MCF 10A (cell line): ENCODE data around the gene SPATS2. TPM values are rescaled to one million over a fixed set of nuclear protein-coding genes. Genes with fewer than 3 reads are reported as not detected.

Experiments used
- BruUV-seq: library from RNA; stranded (reverse); fragments of 400-500 nt; replicated peaks from 2 replicates; lab custom pipeline; 2021; lab: Mats Ljungman, UMichigan
- CTCF ChIA-PET: fragments of 300-600 bp; sonication (Branson Sonifier 250); formaldehyde crosslinking; extraction: SDS; loops from one replicate; lab custom pipeline; 2021; ENCODE audit warnings: antibody characterized with exemption, inconsistent platforms; lab: Yijun Ruan, JAX
- POLR2A ChIA-PET: fragments of 300-600, 350-650 bp; sonication (Branson Sonifier 250); formaldehyde crosslinking; extraction: SDS; loops from one replicate; lab custom pipeline; 2020; ENCODE audit warnings: antibody characterized with exemption, inconsistent platforms; lab: Yijun Ruan, JAX
- DNase-seq: peaks from one replicate; pipeline ENCODE4 v3.0.0-alpha.2; 2018; ENCODE audit not compliant: unreplicated experiment
- H3K27ac Mint-ChIP-seq: one replicate; pipeline ENCODE4 v1.8.0; 2022; ENCODE audit warnings: mild to moderate bottlenecking, low read depth, mixed read lengths; ENCODE audit not compliant: unreplicated experiment
- H3K27me3 Mint-ChIP-seq: one replicate; pipeline ENCODE4 v1.8.0; 2022; ENCODE audit warnings: mixed read lengths; ENCODE audit not compliant: insufficient read depth, unreplicated experiment
- H3K36me3 Mint-ChIP-seq: one replicate; pipeline ENCODE4 v1.8.0; 2022; ENCODE audit warnings: mild to moderate bottlenecking, moderate library complexity, mixed read lengths; ENCODE audit not compliant: insufficient read depth, unreplicated experiment
- H3K4me1 Mint-ChIP-seq: one replicate; pipeline ENCODE4 v1.8.0; 2022; ENCODE audit warnings: mixed read lengths; ENCODE audit not compliant: insufficient read depth, unreplicated experiment
- H3K4me3 Mint-ChIP-seq: one replicate; pipeline ENCODE4 v1.8.0; 2022; ENCODE audit warnings: mild to moderate bottlenecking, moderate library complexity, mixed read lengths; ENCODE audit not compliant: unreplicated experiment
- H3K9me3 Mint-ChIP-seq: one replicate; pipeline ENCODE4 v1.8.0; 2022; ENCODE audit warnings: mixed read lengths; ENCODE audit not compliant: unreplicated experiment
- CTCF ChIP-seq: fragments of 200-600 bp; IDR thresholded peaks from one replicate; pipeline ENCODE4 v1.8.0; 2022; ENCODE audit warnings: antibody characterized with exemption, mild to moderate bottlenecking; ENCODE audit not compliant: unreplicated experiment
- intact Hi-C: fragments of 100-400 bp; cut with micrococcal nuclease; formaldehyde crosslinking; loops from 2 replicates; pipeline ENCODE4 v1.14.1; 2022
- total RNA-seq: library from RNA; stranded (reverse); gene quantifications from 2 replicates; pipeline ENCODE4 v1.2.3, GENCODE V29; 2022

SPATS2 gene
- total RNA-seq, 1 experiment from 2014 or later = 26.0 TPM

DNA sequence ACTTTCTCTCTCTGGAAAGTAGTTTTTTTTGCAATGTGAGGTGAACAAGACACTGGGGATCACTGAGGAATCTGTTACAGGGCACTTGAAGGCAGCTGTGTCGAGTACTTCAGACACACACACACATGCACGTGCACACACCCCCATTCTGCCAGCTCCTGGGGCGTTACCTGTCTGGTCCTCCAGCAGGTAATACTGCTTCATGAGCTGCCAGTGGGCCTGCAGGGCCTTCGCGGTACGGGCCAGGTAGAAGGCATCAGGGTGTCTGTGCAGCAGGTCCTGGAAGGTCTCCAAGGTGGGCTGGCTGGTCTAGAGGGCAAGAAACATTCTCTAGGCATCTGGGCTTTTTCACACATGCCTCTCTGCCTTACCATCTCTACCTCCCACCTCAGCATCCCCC is 195.6 kb downstream of the SPATS2 start:
- Mint-ChIP-seq H3K27me3 (no peaks in the 10 kb centered on the region), H3K36me3 (peaks cover 58% of the 10 kb centered on the region), H3K27ac (no peak overlapping the region), H3K9me3 (no peaks in the 10 kb centered on the region), H3K4me1 (no peaks in the 10 kb centered on the region), H3K4me3 (no peak overlapping the region)
- ChIA-PET POLR2A (no interaction called here), CTCF (interaction anchor here (0.8 to 2.4 kb wide), 5 partner anchors 9 to 304 kb away, joined by 3 to 9 read pairs (median 4); no protein-coding TSS in a partner anchor)
- no TSS peak for BruUV-seq
- intact Hi-C loops = no loop called here
- DNase-seq = no peak
- TF ChIP-seq CTCF = no peak

- no TSS peak for BruUV-seq
- POLR2A ChIA-PET = no interaction called here
These were observed 196.9 kb downstream of the SPATS2 start for GRCh38 chr12:49563951-49564685.

DNA sequence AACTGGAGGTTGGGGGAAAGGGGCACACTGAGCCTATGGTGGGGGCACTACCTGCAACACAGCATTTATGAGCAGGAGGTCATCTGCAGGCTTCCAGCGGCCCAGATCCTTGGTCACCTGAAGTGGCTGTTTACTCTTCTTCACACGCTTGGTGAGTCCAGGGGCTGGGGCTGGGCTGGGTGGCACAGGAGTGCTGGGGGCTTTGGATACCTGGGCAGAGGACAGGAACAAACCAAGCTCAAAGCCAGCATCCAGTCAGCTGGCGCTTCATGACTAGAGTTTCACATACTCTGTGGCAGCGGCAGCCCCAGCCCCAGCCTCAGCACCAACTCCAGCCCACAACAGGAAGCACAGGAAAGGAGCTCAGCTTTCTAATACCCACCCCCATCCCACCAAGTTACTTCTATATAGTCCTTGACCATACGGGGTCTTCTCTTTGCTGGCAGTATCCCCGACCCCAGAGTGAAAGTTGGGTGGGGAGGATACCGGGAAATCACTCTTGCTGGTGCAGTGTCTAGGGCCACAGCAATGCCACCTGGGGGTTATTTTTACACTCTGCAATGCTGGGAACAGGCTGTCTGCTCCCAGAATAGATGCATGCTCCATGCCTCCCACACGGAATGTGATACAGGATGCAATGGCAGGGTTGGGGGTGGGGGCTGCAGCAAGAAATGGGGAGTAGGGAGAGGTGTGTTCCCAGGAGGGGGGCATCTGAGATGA is 197.6 kb downstream of the SPATS2 start:
- no peak for TF ChIP-seq CTCF

More at GRCh38 chr12:49563951-49564685, 196.9 kb downstream of the SPATS2 start:
- peaks cover 49% of the 10 kb centered on the region for H3K36me3 Mint-ChIP-seq
- H3K27me3 Mint-ChIP-seq = no peaks in the 10 kb centered on the region
- H3K9me3 Mint-ChIP-seq = no peaks in the 10 kb centered on the region
- no peaks in the 10 kb centered on the region for H3K4me1 Mint-ChIP-seq
- no peak overlapping the region for H3K4me3 Mint-ChIP-seq
- no peak for DNase-seq
- no peak overlapping the region for H3K27ac Mint-ChIP-seq
- no peak for TF ChIP-seq CTCF
- CTCF ChIA-PET = interaction anchor here (0.5 to 2.4 kb wide), 6 partner anchors 10 to 824 kb away, joined by 3 to 9 read pairs (median 6); partner anchors contain the start of gene TROAP
- intact Hi-C loops = no loop called here

More for the DNA sequence above, 197.6 kb downstream of the SPATS2 start:
- intact Hi-C loops = loop anchor here (5.0 kb wide), 1 partner anchor 208 kb away; no protein-coding TSS in a partner anchor
- POLR2A ChIA-PET = no interaction called here
- Mint-ChIP-seq H3K27me3 (no peaks in the 10 kb centered on the region), H3K27ac (no peak overlapping the region), H3K9me3 (no peaks in the 10 kb centered on the region), H3K36me3 (peaks cover 43% of the 10 kb centered on the region), H3K4me1 (no peaks in the 10 kb centered on the region), H3K4me3 (no peak overlapping the region)
- CTCF ChIA-PET = interaction anchor here (0.5 to 2.3 kb wide), 5 partner anchors 11 to 824 kb away, joined by 3 to 8 read pairs (median 6); partner anchors contain the start of gene TROAP
- no TSS peak for BruUV-seq
- DNase-seq = no peak
